GM12801 (cell line): ENCODE measurements around the gene RAB3A.

Source experiments
- CTCF ChIP-seq: IDR thresholded peaks from one replicate; pipeline ENCODE4 v1.5.1; 2011; ENCODE audit warnings: control low read depth; ENCODE audit not compliant: insufficient read length; ENCODE audit errors: extremely low read depth

Gene RAB3A

GRCh38 chr19:18211683-18212082 lies 7.8 kb upstream of the RAB3A start:
- TF ChIP-seq CTCF, result no peak

DNA sequence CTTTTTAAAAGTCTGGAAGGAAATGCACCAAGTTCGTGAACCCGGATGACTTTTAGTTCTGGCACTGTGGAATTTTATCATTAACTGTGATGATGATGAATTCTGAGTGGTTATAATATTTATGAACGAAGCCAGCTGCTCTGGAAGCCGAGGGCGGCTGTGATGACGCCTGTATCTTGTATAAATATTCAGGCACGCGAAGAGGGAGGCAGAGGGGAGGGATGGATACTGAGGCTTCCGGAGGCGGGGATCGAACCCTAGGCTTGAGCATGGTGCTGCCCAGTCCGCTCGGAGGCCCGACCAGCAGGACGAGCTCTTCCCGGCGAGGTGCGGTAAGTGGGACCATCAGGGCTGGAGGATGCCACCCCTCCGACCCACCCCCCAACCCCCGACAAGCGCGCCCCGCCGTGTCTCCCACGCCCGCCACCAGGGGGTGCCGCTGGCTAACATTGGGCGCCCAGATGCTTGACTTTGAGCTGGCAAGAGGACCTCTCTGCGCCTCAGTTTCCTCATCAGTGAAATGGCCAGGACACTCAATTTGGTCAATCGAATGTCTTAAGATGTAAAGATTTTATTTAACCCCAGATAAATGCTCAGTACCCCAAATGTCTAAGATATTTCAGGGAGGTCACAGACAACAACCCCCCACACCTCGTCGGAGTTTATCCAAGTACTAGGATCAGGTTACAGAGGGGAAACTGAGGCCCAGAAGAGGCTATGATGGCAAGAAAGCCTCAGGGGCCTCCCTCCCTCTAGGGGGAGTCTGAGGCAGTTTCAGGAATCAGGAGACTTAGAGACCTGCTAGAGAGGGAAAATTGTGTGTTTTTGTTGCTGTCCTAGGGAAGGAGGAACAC lies 4.5 kb upstream of the RAB3A start:
- TF ChIP-seq CTCF, result no peak

- no peak for TF ChIP-seq CTCF
Observed at GRCh38 chr19:18206018-18206417, 2.2 kb upstream of the RAB3A start.

- TF ChIP-seq CTCF, result no peak
Observed at GRCh38 chr19:18205200-18205892, 1.5 kb upstream of the RAB3A start.

GRCh38 chr19:18204394-18205199 lies 755 bp upstream of the RAB3A start:
- no peak for TF ChIP-seq CTCF

DNA sequence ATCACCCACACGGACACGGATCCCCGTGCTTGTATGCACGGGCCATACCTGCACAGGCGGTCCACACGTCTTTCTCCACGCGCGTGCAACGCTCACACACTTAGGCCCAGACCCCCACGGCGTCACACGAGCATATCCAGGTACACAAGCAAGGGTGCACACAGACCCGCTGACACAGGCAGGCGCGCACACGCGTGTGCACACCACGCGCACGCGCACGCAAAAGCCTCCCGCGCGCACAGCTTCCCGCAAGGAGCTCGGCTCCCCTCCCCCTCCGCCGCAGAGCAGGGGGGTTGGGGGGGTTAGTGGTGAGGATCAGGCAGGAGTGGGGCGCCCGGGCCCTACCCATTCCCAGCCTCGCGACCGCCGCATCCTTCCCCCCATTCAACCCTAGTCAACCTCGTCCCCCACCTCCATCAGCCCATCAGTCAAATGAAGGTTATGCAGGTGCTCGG lies 407 bp downstream of the RAB3A start:
- no peak for TF ChIP-seq CTCF
